Cortex of kidney (tissue), 1 donor: Measurements from ENCODE around the gene NAA15.
"Not testable (repeated sequence)": the region's sequence is repeated elsewhere in the genome, so short reads cannot be mapped to it uniquely, and the experiment has no call there.

Experiments
- DNase-seq: peaks from one replicate; lab custom pipeline; 2025; lab: John Stamatoyannopoulos, UW

The NAA15 gene

GRCh38 chr4:139297001-139297410 lies 4.3 kb upstream of the NAA15 start:
- DNase-seq = no peak

- no peak for DNase-seq
Observed at GRCh38 chr4:139299536-139299935, 1.8 kb upstream of the NAA15 start.

- DNase-seq = no peak
Observed at GRCh38 chr4:139300431-139301112, 733 bp upstream of the NAA15 start.

- no peak for DNase-seq
Observed at GRCh38 chr4:139301821-139302611, 711 bp downstream of the NAA15 start, which contains the start of gene NDUFC1. TSS of gene NDUFC1 (minus strand) at chr4:139302477. CDS start at chr4:139295798, 6,679 bp downstream.

- DNase-seq = no peak
Observed at GRCh38 chr4:139304920-139305319, 3.6 kb downstream of the NAA15 start.

GRCh38 chr4:139311909-139312308 lies 10.6 kb downstream of the NAA15 start:
- DNase-seq = no peak

GRCh38 chr4:139312552-139313332 lies 11.4 kb downstream of the NAA15 start:
- no peak for DNase-seq

- DNase-seq = not testable (repeated sequence)
Observed at GRCh38 chr4:139313414-139313813, 12.1 kb downstream of the NAA15 start.

GRCh38 chr4:139314047-139314800 lies 12.9 kb downstream of the NAA15 start:
- no peak for DNase-seq

- DNase-seq = no peak
Observed at GRCh38 chr4:139315221-139315675, 13.9 kb downstream of the NAA15 start.

- no peak for DNase-seq
Observed at GRCh38 chr4:139316733-139317132, 15.4 kb downstream of the NAA15 start.

GRCh38 chr4:139317635-139318034 lies 16.3 kb downstream of the NAA15 start:
- no peak for DNase-seq

GRCh38 chr4:139319571-139319970 lies 18.3 kb downstream of the NAA15 start:
- no peak for DNase-seq

GRCh38 chr4:139322070-139322469 lies 20.8 kb downstream of the NAA15 start:
- not testable (repeated sequence) for DNase-seq

GRCh38 chr4:139322541-139322940 lies 21.2 kb downstream of the NAA15 start:
- not testable (repeated sequence) for DNase-seq

- no peak for DNase-seq
Observed at GRCh38 chr4:139324620-139325019, 23.3 kb downstream of the NAA15 start.

GRCh38 chr4:139329665-139330200 lies 28.4 kb downstream of the NAA15 start:
- no peak for DNase-seq

GRCh38 chr4:139330283-139330682 lies 29.0 kb downstream of the NAA15 start:
- DNase-seq = no peak

GRCh38 chr4:139331185-139331584 lies 29.9 kb downstream of the NAA15 start:
- no peak for DNase-seq

- no peak for DNase-seq
Observed at GRCh38 chr4:139333046-139333445, 31.7 kb downstream of the NAA15 start.

GRCh38 chr4:139337612-139338011 lies 36.3 kb downstream of the NAA15 start:
- no peak for DNase-seq
